Subcutaneous adipose tissue (tissue), 4 donors: Measurements from ENCODE around the gene PIGO. TPM values are rescaled to one million over a fixed set of nuclear protein-coding genes. Genes with fewer than 3 reads are reported as not detected.

Source experiments
- CTCF ChIP-seq: fragments of 450-650 bp; IDR thresholded peaks from one replicate; pipeline ENCODE4 v1.5.1; 2016; ENCODE audit warnings: low read depth, mild to moderate bottlenecking, control low read depth, antibody characterized with exemption, moderate library complexity
- total RNA-seq, 4 donors: library from RNA; depleted of rRNA; stranded (reverse); fragments of >200 nt; gene quantifications; one replicate each; pipeline ENCODE4 v1.1.0, GENCODE V29; 2016

The PIGO gene
- total RNA-seq, 4 donors from 2014 or later = 6.5 to 17.9 (median 11.7) TPM

- TF ChIP-seq CTCF = no peak
Measured at GRCh38 chr9:35105126-35105525, 8.7 kb upstream of the PIGO start.

GRCh38 chr9:35104586-35104985 lies 8.2 kb upstream of the PIGO start:
- no peak for TF ChIP-seq CTCF

- no peak for TF ChIP-seq CTCF
Measured at GRCh38 chr9:35103660-35104191, 7.3 kb upstream of the PIGO start.

GRCh38 chr9:35102769-35103659 lies 6.6 kb upstream of the PIGO start, which contains the start of gene STOML2:
Gene STOML2 (minus strand): TSS chr9:35103131. CDS start chr9:35103094, 37 bp downstream.
- no peak for TF ChIP-seq CTCF

GRCh38 chr9:35102465-35102768 lies 6.0 kb upstream of the PIGO start:
- no peak for TF ChIP-seq CTCF

- no peak for TF ChIP-seq CTCF
Measured at GRCh38 chr9:35097573-35097972, 1.2 kb upstream of the PIGO start.

GRCh38 chr9:35091536-35091935 lies 4.9 kb downstream of the PIGO start:
- TF ChIP-seq CTCF = no peak
